Panc1 (cell line): ENCODE results near the gene UROD.

Source experiments
- CTCF ChIP-seq: fragments of 450-650 bp; IDR thresholded peaks from 2 replicates; pipeline ENCODE4 v1.5.1; 2017; ENCODE audit warnings: mild to moderate bottlenecking
- POLR2AphosphoS5 ChIP-seq: IDR thresholded peaks from 2 replicates; pipeline ENCODE4 v1.6.1; 2012; ENCODE audit warnings: mild to moderate bottlenecking, low read depth, low read length, moderate library complexity

DNA sequence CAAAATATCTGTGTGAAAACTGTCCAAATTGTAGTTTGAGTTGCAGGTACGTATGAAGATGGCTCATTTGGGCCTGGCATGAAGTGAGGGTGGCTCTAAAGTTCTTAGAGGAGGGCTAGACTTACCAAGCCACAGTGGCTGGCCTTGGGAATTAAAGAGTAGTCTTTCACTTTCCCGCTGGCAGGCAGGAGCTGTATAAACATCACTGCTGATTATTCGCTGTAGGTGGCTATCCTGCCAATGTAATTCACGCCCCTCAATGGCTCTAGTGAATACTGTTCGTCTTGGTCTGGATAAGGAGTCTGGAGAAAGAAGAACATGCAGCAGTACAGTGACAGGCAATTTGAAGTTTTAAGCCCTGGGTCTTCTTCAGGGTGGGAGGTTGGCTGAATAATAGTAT lies 31.0 kb downstream of the UROD start:
- TF ChIP-seq CTCF (no peak), POLR2AphosphoS5 (no peak)
